Heart left ventricle (tissue), 16 donors: Measurements from ENCODE around the gene SLC26A8. TPM values are rescaled to one million over a fixed set of nuclear protein-coding genes. Genes with fewer than 3 reads are reported as not detected.

ENCODE experiments used
- ATAC-seq, 4 donors: fragments of 200-7000 bp; cut with Tn5 transposase; one replicate each; pipeline ENCODE4 v1.9.1; 2020 to 2022; ENCODE audit warnings: moderate library complexity in 4 of 4, mild to moderate bottlenecking in 3 of 4, moderate number of reproducible peaks in 1 of 4
- DNase-seq, 5 donors: peaks; one replicate each; pipeline ENCODE4 v3.0.0-alpha.2; 2020
- H3K27ac ChIP-seq, 12 donors: fragments of 200-600 bp; sonication (generic) in 4 of 12; one replicate each; pipeline versions ENCODE4 v1.5.0 to v1.8.0; 2016 to 2022; ENCODE audit warnings: mild to moderate bottlenecking in 2 of 12
- H3K27me3 ChIP-seq, 9 donors: fragments of 200-600 bp; sonication (generic) in 2 of 9; one replicate each; pipeline versions ENCODE4 v1.5.1 to v1.8.0; 2016 to 2022; ENCODE audit warnings: mild to moderate bottlenecking in 3 of 9
- H3K36me3 ChIP-seq, 9 donors: fragments of 200-600 bp; sonication (generic) in 2 of 9; one replicate each; pipeline versions ENCODE4 v1.5.0 to v1.8.0; 2018 to 2022; ENCODE audit warnings: mild to moderate bottlenecking in 2 of 9
- H3K4me1 ChIP-seq, 12 donors: fragments of 200-600 bp; sonication (generic) in 4 of 12; one replicate each; pipeline versions ENCODE4 v1.5.0 to v1.8.0; 2016 to 2022; ENCODE audit warnings: mild to moderate bottlenecking in 3 of 12
- H3K4me3 ChIP-seq, 12 donors: fragments of 200-600 bp; sonication (generic) in 4 of 12; one replicate each; pipeline versions ENCODE4 v1.5.0 to v1.8.0; 2017 to 2022; ENCODE audit warnings: mild to moderate bottlenecking in 9 of 12, moderate library complexity in 4 of 12
- H3K9me3 ChIP-seq, 12 donors: fragments of 200-600 bp; sonication (generic) in 4 of 12; one replicate each; pipeline versions ENCODE4 v1.5.0 to v1.8.0; 2016 to 2022; ENCODE audit warnings: mild to moderate bottlenecking in 1 of 12
- CTCF ChIP-seq, 12 donors: fragments of 200-600 bp; sonication (generic) in 4 of 12; IDR thresholded peaks; one replicate each; pipeline versions ENCODE4 v1.5.0 to v1.8.0; 2018 to 2022; ENCODE audit warnings: antibody characterized with exemption in 12 of 12, mild to moderate bottlenecking in 5 of 12
- POLR2A ChIP-seq, 2 donors: fragments of 450-650 bp; IDR thresholded peaks; one replicate each; pipeline ENCODE4 v1.6.1; 2017; ENCODE audit warnings: antibody characterized with exemption in 2 of 2, mild to moderate bottlenecking in 2 of 2, moderate library complexity in 2 of 2
- WGBS, 4 donors: extraction: QIAGEN DNeasy Blood & Tissue Kit in 2 of 4; methylation state at CpG; one replicate each; pipeline versions ENCODE4 v1.1.5 to v1.1.7; 2013 to 2018; 5-methylcytosine and 5-hydroxymethylcytosine counted together
- intact Hi-C, 10 donors: fragments of 100-400 bp; cut with DNase I; formaldehyde crosslinking; loops; one replicate each; pipeline versions ENCODE4 v1.11.1 to v1.14.2; 2022
- polyA plus RNA-seq, 2 donors: library from polyadenylated mRNA; stranded (reverse); fragments of 200-250 nt; gene quantifications; one replicate each; pipeline ENCODE4 v1.2.3, GENCODE V29; 2013
- total RNA-seq, 9 donors: library from RNA; depleted of rRNA in 2 of 9; stranded (reverse); fragments of >200 nt in 2 of 9; fragmentation: NEBNext Ultra II Directional in 3 of 9; extraction: Animal tissue kit (Norgen Biotek cat#: 25700) in 3 of 9; gene quantifications; one replicate each; pipeline versions ENCODE4 v1.1.0 to v1.2.4, GENCODE V29; 2016 to 2023
- donor health status: ischemic (EF 13 %, LVEDD 7.1; RV severe dilation, severe dysfunction).
- donor health status: healthy with polysubstance abuse.
- donor health status: DM: no; HTN: yes; CAD: no.
- donor health status: DM: no; HTN: no; CAD: no.
- donor health status: ischemic (EF 25% LVEDD 6.9; RV normal size, moderate dysfunction).
- donor health status: ischemic (EF 25% LVEDD 5.7; RV mildly dilated, moderate dysfunction).
- donor health status: healthy.
- donor health status: DM: yes; HTN: yes; CAD: no.
- donor health status: ischemic (EF 35%, LVEDD 5.7; RV mildly dilated, moderate dysfunction).
- donor health status: nonischemic (EF 11% LVEDD 7.7; RV severe dilation, severe dysfunction).
- donor health status: DM: yes; HTN: yes; CAD: no.
- donor health status: PGD.
- donor health status: ischemic (EF 29% LVEDD 5.4; RV normal size, mild dysfunction).
- donor health status: nonischemic (EF 23%, LVEDD 6.1; RV moderate dilation, normal function).

The SLC26A8 gene
- total and polyA plus RNA-seq, 11 donors = 0.08 to 0.36 (median 0.29) TPM; not detected in 6

DNA sequence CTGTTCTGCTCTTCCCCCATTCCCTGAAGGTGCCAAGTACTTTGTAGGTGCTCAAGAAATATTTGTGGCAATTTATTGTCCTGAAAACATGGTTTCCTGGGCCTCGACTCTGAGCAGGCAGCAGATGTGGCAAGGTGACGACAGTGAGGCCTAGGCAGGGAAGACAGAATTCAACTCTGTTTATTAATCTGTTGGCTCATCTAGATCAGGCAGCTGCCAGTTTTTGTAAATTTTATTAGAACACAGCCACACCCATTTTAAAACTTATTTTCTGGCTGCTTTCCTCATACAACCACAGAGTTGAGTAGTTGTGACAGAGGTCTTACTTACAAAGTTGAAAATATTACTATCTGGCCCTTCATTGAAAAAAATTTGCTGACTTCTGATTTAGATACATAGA is 27.7 kb upstream of the SLC26A8 start:
- no peak for DNase-seq
- Histone ChIP-seq H3K27me3 (no peaks in the 10 kb centered on the region), H3K36me3 (peaks cover 0 to 31% (median 18%) of the 10 kb centered on the region in 9 donors), H3K9me3 (no peaks in the 10 kb centered on the region), H3K4me3 (no peak overlapping the region), H3K27ac (peak overlapping the region in 1 of 12 donors; percentile 15), H3K4me1 (peaks cover 0 to 67% (median 42%) of the 10 kb centered on the region in 12 donors)
- WGBS, 4 donors = 50 to 63% (median 58%) methylated on average over 2 of the region's 2 CpGs
- peak in 1 of 4 donors; percentile 56 for ATAC-seq
- intact Hi-C loops = no loop called here
- no peak for TF ChIP-seq CTCF (IDR thresholded peaks at IDR 0.05)
- no peak for TF ChIP-seq POLR2A (IDR thresholded peaks at IDR 0.05)

DNA sequence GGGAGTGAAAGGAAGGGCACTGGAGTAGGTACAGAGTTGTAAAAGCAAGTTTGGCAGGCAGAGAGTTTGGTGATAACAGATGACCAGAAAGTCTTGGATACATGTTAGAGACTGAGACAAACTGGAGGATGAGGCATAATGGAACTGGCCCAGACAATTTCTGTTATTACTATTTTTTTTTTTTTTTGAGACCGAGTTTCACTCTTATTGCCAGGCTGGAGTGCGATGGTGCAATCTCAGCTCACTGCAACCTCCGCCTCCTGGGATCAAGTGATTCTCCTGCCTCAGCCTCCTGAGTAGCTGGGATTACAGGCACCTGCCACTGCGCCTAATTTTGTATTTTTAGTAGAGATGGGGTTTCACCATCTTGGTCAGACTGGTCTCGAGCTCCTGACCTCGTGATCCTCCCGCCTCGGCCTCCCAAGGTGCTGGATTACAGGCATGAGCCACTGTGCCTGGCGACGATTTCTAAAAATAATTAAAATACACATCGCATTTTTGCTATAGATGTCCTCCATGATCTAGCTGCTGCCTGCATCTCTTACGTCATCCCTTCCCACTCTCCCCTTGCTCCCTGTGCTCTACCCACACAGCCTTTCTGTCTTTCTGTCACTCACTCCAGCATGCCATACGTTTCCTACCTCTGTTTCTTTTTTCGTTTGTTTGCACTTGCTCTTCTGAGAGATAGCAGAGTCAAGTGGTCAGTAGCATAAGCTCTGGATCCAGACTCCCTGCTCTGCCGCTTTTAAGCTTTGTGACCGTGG is 26.7 kb upstream of the SLC26A8 start:
- Histone ChIP-seq H3K27ac (no peak overlapping the region), H3K9me3 (no peaks in the 10 kb centered on the region), H3K36me3 (peaks cover 0 to 27% (median 18%) of the 10 kb centered on the region in 9 donors), H3K4me1 (peaks cover 0 to 77% (median 44%) of the 10 kb centered on the region in 12 donors), H3K4me3 (no peak overlapping the region), H3K27me3 (no peaks in the 10 kb centered on the region)
- ATAC-seq = no peak
- no peak for DNase-seq
- WGBS, 4 donors = 83 to 85% (median 84%) methylated on average over 16 of the region's 16 CpGs
- intact Hi-C loops = no loop called here
- TF ChIP-seq POLR2A (IDR thresholded peaks at IDR 0.05) (no peak), CTCF (IDR thresholded peaks at IDR 0.05) (no peak)

DNA sequence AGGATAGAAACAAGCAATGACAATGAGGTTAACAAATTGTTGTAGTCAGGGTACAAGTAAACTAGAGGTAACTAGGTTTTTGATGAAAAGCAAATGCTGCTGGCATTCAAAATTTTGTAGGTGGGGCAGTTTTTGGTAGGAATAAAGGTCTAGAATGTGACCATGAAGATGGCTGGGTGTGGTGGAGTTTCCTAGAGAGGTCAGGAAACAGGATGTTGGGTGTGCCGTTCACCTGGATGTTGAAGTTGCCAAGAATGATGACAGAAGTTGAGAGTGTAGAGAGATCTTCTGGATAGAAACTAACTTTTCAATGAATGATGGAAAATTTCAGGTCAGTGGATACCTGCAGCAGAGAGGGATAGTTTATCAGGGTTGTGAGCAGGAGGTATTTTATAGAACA is 25.9 kb upstream of the SLC26A8 start:
- Histone ChIP-seq H3K4me1 (peaks cover 0 to 77% (median 41%) of the 10 kb centered on the region in 12 donors), H3K4me3 (no peak overlapping the region), H3K36me3 (peaks cover 0 to 26% (median 18%) of the 10 kb centered on the region in 9 donors), H3K9me3 (no peaks in the 10 kb centered on the region), H3K27me3 (no peaks in the 10 kb centered on the region), H3K27ac (no peak overlapping the region)
- TF ChIP-seq POLR2A (IDR thresholded peaks at IDR 0.05) = no peak
- TF ChIP-seq CTCF (IDR thresholded peaks at IDR 0.05) = no peak
- ATAC-seq (no peak), DNase-seq (no peak)
- 53 to 73% (median 60%) methylated on average over 1 of the region's 1 CpG for WGBS, 4 donors
- intact Hi-C loops = no loop called here

DNA sequence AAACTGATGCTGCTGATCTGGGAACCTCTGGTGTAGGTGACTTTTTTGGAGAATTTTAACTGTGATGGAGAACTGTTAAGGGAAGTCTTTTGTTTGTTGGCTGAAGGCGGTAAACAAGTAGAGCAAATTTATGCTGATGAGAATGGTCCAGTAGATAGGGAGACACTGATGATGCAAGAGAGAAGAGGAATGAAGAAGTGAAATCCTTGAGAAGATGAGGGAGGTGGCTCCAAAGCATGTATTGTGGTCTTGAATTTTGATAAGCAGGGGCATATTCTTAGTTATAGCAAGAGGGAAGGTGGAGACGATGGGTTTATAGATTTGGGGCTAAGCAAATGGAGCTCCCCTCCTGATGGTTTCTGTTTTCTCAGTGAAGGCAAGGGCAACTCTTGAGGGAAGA is 25.1 kb upstream of the SLC26A8 start:
- H3K4me3 ChIP-seq = no peak overlapping the region
- TF ChIP-seq POLR2A (IDR thresholded peaks at IDR 0.05) (no peak), CTCF (IDR thresholded peaks at IDR 0.05) (no peak)
- no peak overlapping the region for H3K27ac ChIP-seq
- 96 to 97% (median 96%) methylated on average over 2 of the region's 2 CpGs for WGBS, 4 donors
- H3K9me3 ChIP-seq = no peaks in the 10 kb centered on the region
- ATAC-seq (no peak), DNase-seq (no peak)
- intact Hi-C loops = no loop called here
- H3K36me3 ChIP-seq = peaks cover 0 to 21% (median 18%) of the 10 kb centered on the region in 9 donors
- no peaks in the 10 kb centered on the region for H3K27me3 ChIP-seq
- peaks cover 0 to 71% (median 34%) of the 10 kb centered on the region in 12 donors for H3K4me1 ChIP-seq
